ENCODE data around the gene TFDP1.
A peak's percentile ranks its signal among the peaks of the same experiment; 100 is the strongest.

Gene TFDP1

GRCh38 chr13:113643593-113643992, 59.0 kb downstream of the TFDP1 start:
- no peak overlapping the region for H3K4me3 ChIP-seq (ENCODE audit: low read depth, low read length)
- no peak for TF ChIP-seq CTCF (IDR thresholded peaks at IDR 0.05; ENCODE audit: control insufficient read depth, extremely low read depth, insufficient read depth)
- DNase-seq (ENCODE audit: low read depth): no peak

DNA sequence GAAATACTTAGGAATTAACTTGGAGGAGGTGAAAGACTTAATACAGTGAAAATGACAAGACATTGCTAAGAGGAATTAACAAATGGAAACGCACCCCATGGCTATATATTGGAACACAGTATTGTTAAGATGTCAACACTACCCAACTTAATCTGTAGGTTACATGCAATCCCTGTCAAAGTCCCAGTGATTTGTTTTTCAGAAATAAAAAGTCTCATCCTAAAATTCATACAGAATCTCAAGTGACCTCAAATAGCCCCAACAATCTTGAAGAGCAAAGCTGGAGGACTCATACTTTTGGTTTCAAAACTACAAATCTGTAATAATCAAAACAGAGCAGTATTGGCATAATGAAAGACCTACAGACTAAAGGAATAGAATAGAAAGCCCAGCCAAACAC, 60.2 kb downstream of the TFDP1 start:
- no peak for DNase-seq (ENCODE audit: low read depth)
- TF ChIP-seq CTCF (IDR thresholded peaks at IDR 0.05; ENCODE audit: control insufficient read depth, extremely low read depth, insufficient read depth): no peak
- no peak overlapping the region for H3K4me3 ChIP-seq (ENCODE audit: low read depth, low read length)

DNA sequence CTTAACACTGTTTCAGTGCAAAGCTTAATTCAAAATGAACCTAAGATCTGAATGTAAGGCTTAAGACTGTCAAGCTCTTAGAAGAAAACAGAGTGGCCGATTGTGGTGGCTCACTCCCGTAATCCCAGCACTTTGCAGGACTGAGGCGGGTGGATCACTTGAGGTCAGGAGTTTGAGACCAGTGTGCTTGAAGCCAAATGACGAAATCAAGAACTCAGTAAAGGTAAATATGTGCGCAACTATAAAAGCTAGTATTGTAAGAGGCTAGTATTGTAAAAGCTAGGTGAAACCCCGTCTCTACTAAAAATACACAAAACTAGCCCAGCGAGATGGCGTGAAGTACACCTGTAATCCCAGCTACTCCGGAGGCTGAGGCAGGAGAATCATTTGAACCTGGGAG, 60.8 kb downstream of the TFDP1 start:
- no peak for TF ChIP-seq CTCF (IDR thresholded peaks at IDR 0.05; ENCODE audit: control insufficient read depth, extremely low read depth, insufficient read depth)
- no peak overlapping the region for H3K4me3 ChIP-seq (ENCODE audit: low read depth, low read length)
- peak; percentile 52 for DNase-seq (ENCODE audit: low read depth)

- DNase-seq (ENCODE audit: low read depth): no peak
- TF ChIP-seq CTCF (IDR thresholded peaks at IDR 0.05; ENCODE audit: control insufficient read depth, extremely low read depth, insufficient read depth): no peak
- H3K4me3 ChIP-seq (ENCODE audit: low read depth, low read length): no peak overlapping the region
These were observed 61.8 kb downstream of the TFDP1 start for GRCh38 chr13:113646376-113646775.

- no peak for TF ChIP-seq CTCF (IDR thresholded peaks at IDR 0.05; ENCODE audit: control insufficient read depth, extremely low read depth, insufficient read depth)
- no peak overlapping the region for H3K4me3 ChIP-seq (ENCODE audit: low read depth, low read length)
- no peak for DNase-seq (ENCODE audit: low read depth)
These were observed 62.4 kb downstream of the TFDP1 start for GRCh38 chr13:113646921-113647340.

DNA sequence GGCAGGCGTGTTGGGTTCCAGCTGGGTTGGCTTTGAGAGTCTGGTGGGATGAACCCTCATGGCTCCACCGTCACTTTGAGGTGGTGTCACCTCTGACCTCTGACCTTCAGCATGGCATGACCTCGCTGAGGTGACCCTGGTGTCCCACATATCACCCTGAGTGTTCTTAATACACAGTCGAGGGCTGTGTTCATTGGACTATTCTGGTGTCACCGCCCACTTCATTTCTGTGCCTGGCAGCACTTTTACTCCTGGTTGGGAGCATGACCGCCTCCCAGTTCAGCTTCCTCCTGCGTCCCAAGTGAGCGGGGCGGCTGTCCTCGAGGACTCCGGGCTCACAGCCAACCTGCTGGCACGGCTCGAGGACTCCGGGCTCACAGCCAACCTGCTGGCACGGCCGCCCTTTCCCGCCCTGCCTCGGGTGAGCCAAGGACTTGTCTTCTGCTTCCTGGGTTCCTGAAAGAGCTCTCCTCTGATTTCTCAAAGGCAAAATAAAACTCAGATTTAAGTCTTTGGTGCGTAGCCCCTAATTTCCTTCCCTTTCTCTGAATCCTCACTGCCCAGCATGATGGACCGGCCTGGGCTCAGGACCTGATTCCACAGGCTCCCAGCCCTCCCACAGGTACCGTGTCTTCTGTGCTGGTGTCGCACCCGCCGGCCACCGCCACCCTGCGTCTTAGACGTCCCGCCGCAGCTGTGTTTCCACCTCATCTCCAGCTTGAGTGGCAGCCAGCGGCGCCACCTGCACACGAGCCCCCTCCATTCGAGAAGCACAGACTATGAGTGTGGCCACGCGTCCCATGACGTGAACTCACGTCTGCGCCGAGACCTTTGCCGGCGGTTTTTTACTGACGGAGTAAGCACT, 63.0 kb downstream of the TFDP1 start:
- DNase-seq (ENCODE audit: low read depth): peak; percentile 77
- no peak for TF ChIP-seq CTCF (IDR thresholded peaks at IDR 0.05; ENCODE audit: control insufficient read depth, extremely low read depth, insufficient read depth)
- no peak overlapping the region for H3K4me3 ChIP-seq (ENCODE audit: low read depth, low read length)

GRCh38 chr13:113648216-113648610, 63.7 kb downstream of the TFDP1 start:
- TF ChIP-seq CTCF (IDR thresholded peaks at IDR 0.05; ENCODE audit: control insufficient read depth, extremely low read depth, insufficient read depth): no peak
- no peak overlapping the region for H3K4me3 ChIP-seq (ENCODE audit: low read depth, low read length)
- no peak for DNase-seq (ENCODE audit: low read depth)

Data from LNCaP clone FGC (cell line).